ENCODE measurements around the gene CLRN1.

CLRN1 gene

DNA sequence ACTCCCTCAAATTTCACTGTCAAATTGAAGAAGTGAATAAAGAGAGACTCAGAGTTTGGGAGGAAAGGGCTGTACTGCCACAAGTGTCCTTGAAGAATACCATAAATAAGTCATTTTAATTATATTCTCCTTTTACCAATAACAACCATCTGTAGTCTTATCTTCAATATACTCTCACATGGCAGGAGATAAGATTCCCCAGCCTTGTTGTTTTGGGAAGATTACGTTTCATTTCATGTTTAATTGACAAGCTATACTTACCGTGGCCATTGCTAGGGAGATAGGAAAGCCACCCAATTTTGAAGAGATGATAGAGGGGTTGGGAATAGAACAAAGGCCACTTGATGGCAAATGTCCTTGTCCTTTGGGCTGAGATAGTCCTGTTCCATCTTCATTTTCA, 69.5 kb downstream of the CLRN1 start:
- Histone ChIP-seq H3K4me1 (ENCODE audit: insufficient read depth, low read length) (peaks cover 6% of the 10 kb centered on the region), H3K27me3 (ENCODE audit: insufficient read depth, low read length) (no peaks in the 10 kb centered on the region), H2AFZ (ENCODE audit: low read depth, low read length) (no peak overlapping the region), H3K4me3 (ENCODE audit: low read length) (no peak overlapping the region), H3K9me3 (ENCODE audit: low read length) (no peaks in the 10 kb centered on the region), H3K36me3 (ENCODE audit: insufficient read depth, low read length) (no peaks in the 10 kb centered on the region)

DNA sequence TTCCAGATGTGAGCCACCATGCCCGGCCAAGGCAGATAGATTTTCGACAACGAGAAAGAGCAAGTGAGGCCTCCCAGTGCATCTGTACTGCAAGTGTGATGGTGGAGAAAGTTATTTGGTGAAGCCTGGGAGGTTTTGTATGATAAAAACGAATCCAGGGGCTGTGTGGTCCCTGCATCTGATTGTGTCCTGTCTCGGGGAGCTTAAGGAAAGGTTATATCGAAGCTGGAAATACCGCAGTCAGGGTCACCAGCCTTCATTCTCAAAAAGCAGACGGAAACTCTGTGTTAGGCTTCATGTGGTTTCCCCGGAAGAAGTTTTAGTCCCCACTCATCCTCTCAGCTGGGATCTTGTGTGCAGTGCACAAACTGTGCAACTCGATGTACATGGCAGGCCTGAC, 70.7 kb downstream of the CLRN1 start:
- no peaks in the 10 kb centered on the region for H3K27me3 ChIP-seq (ENCODE audit: insufficient read depth, low read length)
- H3K9me3 ChIP-seq (ENCODE audit: low read length) = no peaks in the 10 kb centered on the region
- H2AFZ ChIP-seq (ENCODE audit: low read depth, low read length) = no peak overlapping the region
- no peak overlapping the region for H3K4me3 ChIP-seq (ENCODE audit: low read length)
- H3K4me1 ChIP-seq (ENCODE audit: insufficient read depth, low read length) = peaks cover 6% of the 10 kb centered on the region
- H3K36me3 ChIP-seq (ENCODE audit: insufficient read depth, low read length) = no peaks in the 10 kb centered on the region

DNA sequence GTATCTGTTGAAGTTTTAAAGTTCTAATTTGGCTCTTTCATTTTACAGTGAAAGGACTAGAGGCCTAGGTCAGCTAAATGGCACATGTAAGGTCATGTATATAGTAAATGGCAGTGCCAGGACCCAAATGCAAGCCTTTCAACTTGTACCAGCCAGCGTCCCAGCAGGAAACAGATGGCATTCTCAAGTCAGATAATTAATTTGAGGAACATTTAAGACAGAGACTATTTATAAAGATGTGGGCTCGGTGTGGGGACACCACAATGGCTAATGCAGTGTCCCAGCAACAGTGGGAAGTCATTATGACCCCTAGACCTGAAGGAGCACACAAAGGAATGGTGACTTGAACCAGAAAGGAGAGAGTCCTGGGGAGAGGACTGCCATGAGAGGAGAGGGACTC, 73.4 kb downstream of the CLRN1 start:
- Histone ChIP-seq H3K27me3 (ENCODE audit: insufficient read depth, low read length) (peaks cover 3% of the 10 kb centered on the region), H3K9me3 (ENCODE audit: low read length) (no peaks in the 10 kb centered on the region), H3K4me1 (ENCODE audit: insufficient read depth, low read length) (peaks cover 6% of the 10 kb centered on the region), H3K4me3 (ENCODE audit: low read length) (no peak overlapping the region), H2AFZ (ENCODE audit: low read depth, low read length) (no peak overlapping the region), H3K36me3 (ENCODE audit: insufficient read depth, low read length) (no peaks in the 10 kb centered on the region)

DNA sequence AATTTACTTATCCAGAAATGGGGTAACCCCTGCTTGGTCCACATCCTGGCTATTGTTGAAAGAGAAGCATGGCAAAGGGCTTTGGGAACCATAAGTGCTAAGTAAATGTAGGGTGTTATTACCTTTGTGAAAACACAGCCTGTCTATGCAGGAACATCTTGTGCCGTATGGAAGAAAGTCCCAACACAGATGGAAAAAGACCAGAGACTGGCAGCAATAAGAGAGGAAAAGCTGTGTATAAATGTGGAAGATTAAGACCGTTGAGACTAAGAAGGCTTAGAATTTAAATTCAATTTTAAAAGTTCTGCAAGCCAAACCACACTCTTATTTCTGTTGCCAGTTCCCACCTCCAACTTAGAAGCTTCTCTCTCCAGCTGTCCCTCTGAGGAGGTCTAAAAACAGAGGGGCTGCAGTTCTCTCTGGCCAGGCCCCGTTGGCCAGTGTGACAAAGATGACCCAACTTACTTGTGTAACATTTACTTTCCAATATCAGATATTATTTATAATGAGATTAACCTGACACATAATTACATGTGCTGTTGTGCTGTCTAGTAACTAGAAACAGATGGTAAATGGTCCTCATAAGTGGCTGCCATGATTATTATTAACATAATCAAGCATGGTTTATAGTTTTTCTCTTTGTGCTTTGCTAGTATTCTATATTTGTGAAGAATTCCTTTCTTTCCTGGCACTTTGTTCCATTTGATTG, 74.3 kb downstream of the CLRN1 start:
- Histone ChIP-seq H3K27me3 (ENCODE audit: insufficient read depth, low read length) (peaks cover 3% of the 10 kb centered on the region), H3K4me1 (ENCODE audit: insufficient read depth, low read length) (peaks cover 2% of the 10 kb centered on the region), H2AFZ (ENCODE audit: low read depth, low read length) (no peak overlapping the region), H3K36me3 (ENCODE audit: insufficient read depth, low read length) (no peaks in the 10 kb centered on the region), H3K9me3 (ENCODE audit: low read length) (no peaks in the 10 kb centered on the region), H3K4me3 (ENCODE audit: low read length) (no peak overlapping the region)

DNA sequence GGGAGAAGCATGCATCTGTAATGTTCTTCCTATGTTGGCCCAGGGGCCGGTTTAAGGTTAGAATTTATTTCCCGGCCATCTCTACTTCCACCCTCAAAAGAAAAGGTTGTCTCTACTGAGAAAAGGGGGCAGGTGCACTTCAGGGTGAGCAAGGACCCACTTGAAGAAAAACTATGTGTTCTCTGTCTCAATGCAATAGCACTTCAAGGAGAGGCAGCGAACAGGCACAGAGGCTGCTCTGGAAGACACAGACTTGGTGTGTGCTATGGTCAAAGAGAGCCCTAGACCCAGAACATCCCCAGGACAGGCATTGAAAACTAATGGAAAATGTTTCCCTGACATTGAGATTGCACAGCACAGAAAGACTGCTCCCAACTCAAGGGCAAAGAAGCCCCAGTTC, 74.9 kb downstream of the CLRN1 start:
- no peak overlapping the region for H2AFZ ChIP-seq (ENCODE audit: low read depth, low read length)
- no peak overlapping the region for H3K4me3 ChIP-seq (ENCODE audit: low read length)
- H3K36me3 ChIP-seq (ENCODE audit: insufficient read depth, low read length) = no peaks in the 10 kb centered on the region
- H3K4me1 ChIP-seq (ENCODE audit: insufficient read depth, low read length) = no peaks in the 10 kb centered on the region
- no peaks in the 10 kb centered on the region for H3K9me3 ChIP-seq (ENCODE audit: low read length)
- peaks cover 3% of the 10 kb centered on the region for H3K27me3 ChIP-seq (ENCODE audit: insufficient read depth, low read length)

DNA sequence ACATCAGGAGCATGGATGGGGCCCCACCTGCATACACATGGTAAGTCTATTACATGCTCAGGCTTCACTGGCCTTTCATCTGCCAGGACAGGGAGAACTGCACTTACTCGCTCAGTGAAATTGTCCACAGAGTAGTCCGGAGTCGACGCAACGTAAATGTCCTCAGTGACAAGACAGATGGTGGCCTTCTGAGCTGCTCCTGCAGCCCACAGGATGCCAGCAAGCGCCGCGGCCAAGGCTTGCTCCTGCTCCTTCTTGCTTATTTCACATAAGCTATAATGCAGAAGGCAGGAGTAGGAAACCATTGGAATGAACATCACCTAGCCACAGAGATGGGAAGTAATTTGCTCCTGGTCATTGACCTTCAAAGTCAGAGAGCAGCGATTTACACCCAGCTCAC, 81.7 kb downstream of the CLRN1 start:
- no peak overlapping the region for H2AFZ ChIP-seq (ENCODE audit: low read depth, low read length)
- peaks cover 3% of the 10 kb centered on the region for H3K27me3 ChIP-seq (ENCODE audit: insufficient read depth, low read length)
- H3K36me3 ChIP-seq (ENCODE audit: insufficient read depth, low read length) = no peaks in the 10 kb centered on the region
- no peaks in the 10 kb centered on the region for H3K9me3 ChIP-seq (ENCODE audit: low read length)
- no peak overlapping the region for H3K4me3 ChIP-seq (ENCODE audit: low read length)
- no peaks in the 10 kb centered on the region for H3K4me1 ChIP-seq (ENCODE audit: insufficient read depth, low read length)

DNA sequence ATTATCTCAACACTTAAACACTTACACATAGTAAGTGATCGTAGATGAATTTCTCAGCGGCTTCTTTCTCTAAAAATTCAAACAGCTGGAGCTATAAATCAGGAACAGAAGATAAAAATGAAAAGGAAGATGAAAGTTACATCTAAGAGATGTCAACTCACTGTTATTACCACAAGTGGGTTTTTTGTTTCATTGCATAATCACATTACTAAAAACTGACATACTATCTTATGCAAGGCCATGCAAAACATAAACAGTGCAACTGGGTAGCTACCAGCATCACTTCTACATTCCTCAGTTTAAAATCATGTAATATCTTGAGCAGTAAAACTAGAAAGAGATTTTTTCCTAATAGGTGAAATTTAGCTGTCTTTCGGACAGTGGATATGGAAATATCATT, 82.2 kb downstream of the CLRN1 start:
- Histone ChIP-seq H3K4me1 (ENCODE audit: insufficient read depth, low read length) (no peaks in the 10 kb centered on the region), H3K36me3 (ENCODE audit: insufficient read depth, low read length) (no peaks in the 10 kb centered on the region), H3K9me3 (ENCODE audit: low read length) (no peaks in the 10 kb centered on the region), H3K27me3 (ENCODE audit: insufficient read depth, low read length) (peaks cover 3% of the 10 kb centered on the region), H3K4me3 (ENCODE audit: low read length) (no peak overlapping the region), H2AFZ (ENCODE audit: low read depth, low read length) (no peak overlapping the region)

DNA sequence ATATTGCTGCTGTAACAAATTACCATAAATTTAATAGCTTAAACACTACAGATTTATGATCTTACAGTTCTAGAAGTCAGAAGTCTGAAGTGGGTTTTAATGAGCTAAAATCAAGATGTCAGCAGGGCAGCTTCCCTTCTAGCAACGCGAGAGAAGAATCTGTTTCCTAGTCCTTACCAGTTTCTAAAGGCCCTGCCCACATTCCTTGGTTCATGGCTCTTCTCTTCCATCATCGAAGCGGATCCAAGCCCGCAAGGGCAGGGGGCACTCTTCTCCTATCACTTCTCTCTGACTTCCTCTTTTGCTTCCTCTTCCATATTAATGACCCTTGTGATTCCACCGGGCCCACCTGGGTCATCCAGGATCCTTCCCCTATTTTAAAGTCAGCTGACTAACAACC, 83.4 kb downstream of the CLRN1 start:
- Histone ChIP-seq H3K4me3 (ENCODE audit: low read length) (no peak overlapping the region), H3K4me1 (ENCODE audit: insufficient read depth, low read length) (peaks cover 2% of the 10 kb centered on the region)

DNA sequence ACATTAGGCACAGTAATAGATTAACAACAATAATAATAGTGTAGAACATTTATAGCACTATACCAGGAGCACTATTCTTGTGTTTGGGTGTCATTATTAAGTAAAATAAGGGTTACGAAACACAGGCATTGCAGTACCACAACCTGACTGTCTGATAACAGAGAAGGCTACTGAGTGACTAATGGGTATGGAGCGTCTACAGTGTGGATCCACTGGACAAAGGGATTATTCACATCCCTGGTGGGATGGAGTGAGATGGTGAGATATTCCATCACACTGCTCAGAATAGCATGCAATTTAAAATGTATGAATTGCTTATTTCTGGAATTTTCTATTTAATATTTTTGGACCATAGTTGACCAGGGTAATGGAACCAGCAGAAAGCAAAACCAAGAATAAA, 85.5 kb downstream of the CLRN1 start:
- no peaks in the 10 kb centered on the region for H3K9me3 ChIP-seq (ENCODE audit: low read length)

More for the DNA sequence above, 83.4 kb downstream of the CLRN1 start:
- Histone ChIP-seq H2AFZ (ENCODE audit: low read depth, low read length) (no peak overlapping the region), H3K9me3 (ENCODE audit: low read length) (no peaks in the 10 kb centered on the region), H3K27me3 (ENCODE audit: insufficient read depth, low read length) (peaks cover 3% of the 10 kb centered on the region), H3K36me3 (ENCODE audit: insufficient read depth, low read length) (no peaks in the 10 kb centered on the region)

DNA sequence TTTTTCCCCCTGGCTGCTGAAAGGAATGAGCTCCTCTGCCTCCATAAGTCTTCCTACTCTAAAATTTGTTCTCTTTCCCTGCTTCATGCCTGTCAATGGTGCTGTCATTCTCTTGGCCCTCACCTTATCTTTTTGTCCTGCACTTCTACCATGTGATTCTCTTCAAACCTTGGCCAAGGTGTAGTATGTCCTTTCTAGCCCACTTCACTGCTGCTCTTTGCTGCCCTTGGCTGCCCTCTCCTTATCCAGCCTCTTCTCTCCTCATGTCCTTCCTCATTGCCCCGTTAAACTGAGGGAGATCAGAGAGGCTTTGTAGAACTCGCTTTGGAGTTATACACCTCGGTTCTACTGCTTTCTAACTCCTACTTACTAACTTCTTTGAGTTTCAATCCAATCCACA, 87.0 kb downstream of the CLRN1 start:
- no peak overlapping the region for H3K4me3 ChIP-seq (ENCODE audit: low read length)
- no peaks in the 10 kb centered on the region for H3K9me3 ChIP-seq (ENCODE audit: low read length)
- peaks cover 8% of the 10 kb centered on the region for H3K4me1 ChIP-seq (ENCODE audit: insufficient read depth, low read length)
- H2AFZ ChIP-seq (ENCODE audit: low read depth, low read length) = no peak overlapping the region
- H3K27me3 ChIP-seq (ENCODE audit: insufficient read depth, low read length) = peaks cover 3% of the 10 kb centered on the region
- H3K36me3 ChIP-seq (ENCODE audit: insufficient read depth, low read length) = no peaks in the 10 kb centered on the region

More for the DNA sequence above, 85.5 kb downstream of the CLRN1 start:
- no peak overlapping the region for H2AFZ ChIP-seq (ENCODE audit: low read depth, low read length)
- H3K27me3 ChIP-seq (ENCODE audit: insufficient read depth, low read length) = peaks cover 3% of the 10 kb centered on the region
- H3K4me3 ChIP-seq (ENCODE audit: low read length) = no peak overlapping the region
- H3K36me3 ChIP-seq (ENCODE audit: insufficient read depth, low read length) = no peaks in the 10 kb centered on the region
- H3K4me1 ChIP-seq (ENCODE audit: insufficient read depth, low read length) = peaks cover 8% of the 10 kb centered on the region

DNA sequence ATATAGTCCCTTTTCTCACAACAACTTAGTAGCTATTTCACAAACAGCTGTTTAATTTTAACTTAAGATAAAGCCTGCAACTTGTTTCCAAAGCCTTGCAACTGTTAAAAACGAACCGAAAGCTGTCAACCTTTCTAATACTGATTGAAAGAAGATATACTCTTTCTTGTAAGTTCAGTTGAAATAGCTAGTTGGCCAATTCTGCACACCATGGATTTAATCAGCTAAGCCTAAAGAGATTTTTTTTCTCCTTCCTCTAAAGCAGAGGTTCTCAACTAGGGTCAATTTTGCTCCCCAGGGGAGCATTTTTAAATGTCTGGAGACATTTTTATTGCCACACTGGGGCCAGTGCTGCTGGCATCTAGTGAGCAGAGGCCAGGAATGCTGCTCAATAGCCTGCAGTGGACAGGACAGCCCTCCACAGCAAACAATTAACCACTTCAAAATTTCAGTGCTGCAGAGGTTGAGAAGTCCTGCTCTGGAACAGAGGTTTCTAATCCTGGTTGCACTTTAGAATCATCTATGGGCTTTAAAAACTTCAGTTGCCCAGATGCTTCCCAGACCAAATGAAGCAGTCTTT, 93.4 kb downstream of the CLRN1 start:
- Histone ChIP-seq H2AFZ (ENCODE audit: low read depth, low read length) (no peak overlapping the region), H3K9me3 (ENCODE audit: low read length) (no peaks in the 10 kb centered on the region)

DNA sequence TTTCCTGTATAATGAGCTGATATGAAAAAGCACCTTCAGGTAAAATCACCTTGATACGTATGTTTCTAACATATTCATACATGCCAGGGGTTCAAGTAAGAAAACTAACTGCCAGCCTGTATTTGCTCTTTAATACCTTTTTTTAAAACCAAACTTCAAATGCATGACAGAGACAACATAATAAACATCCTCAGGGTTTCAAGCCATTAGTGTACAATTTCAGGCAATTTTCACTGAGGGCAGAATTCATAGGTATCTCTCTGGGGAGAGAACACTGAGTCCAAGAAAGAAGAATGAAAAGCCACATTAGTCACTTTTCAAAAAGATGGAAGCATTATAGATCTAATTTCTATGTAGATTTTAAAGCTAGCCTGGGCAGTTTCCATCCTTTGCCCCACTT, 94.2 kb downstream of the CLRN1 start:
- Histone ChIP-seq H3K9me3 (ENCODE audit: low read length) (no peaks in the 10 kb centered on the region), H3K36me3 (ENCODE audit: insufficient read depth, low read length) (no peaks in the 10 kb centered on the region), H3K4me3 (ENCODE audit: low read length) (no peak overlapping the region), H3K4me1 (ENCODE audit: insufficient read depth, low read length) (peaks cover 3% of the 10 kb centered on the region), H3K27me3 (ENCODE audit: insufficient read depth, low read length) (no peaks in the 10 kb centered on the region), H2AFZ (ENCODE audit: low read depth, low read length) (no peak overlapping the region)

More for the DNA sequence above, 93.4 kb downstream of the CLRN1 start:
- Histone ChIP-seq H3K4me3 (ENCODE audit: low read length) (no peak overlapping the region), H3K27me3 (ENCODE audit: insufficient read depth, low read length) (no peaks in the 10 kb centered on the region), H3K4me1 (ENCODE audit: insufficient read depth, low read length) (peaks cover 9% of the 10 kb centered on the region), H3K36me3 (ENCODE audit: insufficient read depth, low read length) (no peaks in the 10 kb centered on the region)

DNA sequence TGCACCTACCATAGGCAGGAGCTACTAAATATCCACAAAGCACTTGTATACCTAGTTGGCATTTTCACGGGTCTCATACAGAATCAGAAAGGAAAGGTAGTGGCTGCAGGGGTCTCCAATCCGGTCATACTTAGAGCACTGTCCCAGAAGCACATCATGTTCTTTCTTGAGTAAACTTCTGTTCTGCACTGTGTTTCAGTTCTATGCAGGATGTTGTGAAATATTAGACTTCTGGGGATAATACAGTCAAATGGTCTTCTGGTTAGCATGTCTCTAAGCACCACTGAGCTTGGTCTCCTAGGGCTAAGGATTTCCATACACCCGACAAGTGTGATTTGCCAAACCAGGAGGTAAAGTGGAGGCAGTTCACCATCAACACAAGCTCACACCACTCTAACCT, 95.2 kb downstream of the CLRN1 start:
- no peaks in the 10 kb centered on the region for H3K9me3 ChIP-seq (ENCODE audit: low read length)
- no peak overlapping the region for H2AFZ ChIP-seq (ENCODE audit: low read depth, low read length)
- H3K27me3 ChIP-seq (ENCODE audit: insufficient read depth, low read length) = no peaks in the 10 kb centered on the region
- H3K4me3 ChIP-seq (ENCODE audit: low read length) = no peak overlapping the region
- H3K36me3 ChIP-seq (ENCODE audit: insufficient read depth, low read length) = no peaks in the 10 kb centered on the region
- H3K4me1 ChIP-seq (ENCODE audit: insufficient read depth, low read length) = peaks cover 3% of the 10 kb centered on the region
